Left ventricle myocardium inferior (tissue), 1 donor: ENCODE results near the gene FANCD2. TPM values are rescaled to one million over a fixed set of nuclear protein-coding genes. Genes with fewer than 3 reads are reported as not detected.

Experiments
- DNase-seq: peaks from one replicate; pipeline ENCODE4 v3.0.0-alpha.2; 2020
- H3K27ac ChIP-seq: fragments of 200-600 bp; replicated peaks from 2 replicates; pipeline ENCODE4 v1.8.0; 2021
- H3K27me3 ChIP-seq: fragments of 200-600 bp; 2 replicates; pipeline ENCODE4 v1.8.0; 2021; ENCODE audit warnings: low read depth
- H3K36me3 ChIP-seq: fragments of 200-600 bp; 2 replicates; pipeline ENCODE4 v1.8.0; 2021
- H3K4me1 ChIP-seq: fragments of 200-600 bp; 2 replicates; pipeline ENCODE4 v1.8.0; 2021
- H3K4me3 ChIP-seq: fragments of 200-600 bp; 2 replicates; pipeline ENCODE4 v1.8.0; 2021; ENCODE audit warnings: mild to moderate bottlenecking, moderate library complexity
- H3K9me3 ChIP-seq: fragments of 200-600 bp; replicated peaks from 2 replicates; pipeline ENCODE4 v1.8.0; 2021
- intact Hi-C: fragments of 100-400 bp; cut with micrococcal nuclease; formaldehyde crosslinking; loops from one replicate; pipeline ENCODE4 v1.11.0; 2022
- total RNA-seq: library from RNA; stranded (reverse); fragmentation: NEBNext Ultra II Directional; extraction: Animal tissue kit (Norgen Biotek cat#: 25700); gene quantifications from one replicate; pipeline ENCODE4 v1.2.1, GENCODE V29; 2021
- TF ChIP-seq, protein P1 (sequence below): fragments of 200-600 bp; IDR thresholded peaks from 2 replicates; pipeline ENCODE4 v1.8.0; 2021; ENCODE audit warnings: antibody characterized with exemption, mild to moderate bottlenecking, borderline replicate concordance
- donor health status: DM: no; HTN: yes; CAD: no; lungs with severe emphysema.

The FANCD2 gene
- total RNA-seq, 1 donor from 2014 or later = 0.77 TPM

DNA sequence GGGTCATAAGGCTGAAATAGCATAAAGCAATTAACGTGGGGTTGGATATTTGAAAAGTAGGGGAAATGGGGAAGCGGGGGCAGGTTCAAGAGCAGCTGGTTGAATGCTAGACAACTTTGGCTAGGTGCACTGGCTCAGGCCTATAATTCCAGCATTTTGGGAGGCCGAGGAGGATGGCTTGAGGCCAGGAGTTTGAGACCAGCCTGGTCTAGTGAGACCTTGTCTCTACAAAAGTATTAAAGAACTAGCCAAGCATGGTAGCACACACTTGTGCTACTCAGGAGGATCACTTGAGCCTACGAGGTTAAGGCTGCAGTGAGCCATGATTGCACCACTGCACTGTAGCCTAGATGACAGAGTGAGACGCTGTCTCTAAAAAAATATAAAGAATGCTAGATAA is 6.9 kb upstream of the FANCD2 start:
- no peaks in the 10 kb centered on the region for H3K9me3 ChIP-seq
- TF ChIP-seq, protein P1, sequence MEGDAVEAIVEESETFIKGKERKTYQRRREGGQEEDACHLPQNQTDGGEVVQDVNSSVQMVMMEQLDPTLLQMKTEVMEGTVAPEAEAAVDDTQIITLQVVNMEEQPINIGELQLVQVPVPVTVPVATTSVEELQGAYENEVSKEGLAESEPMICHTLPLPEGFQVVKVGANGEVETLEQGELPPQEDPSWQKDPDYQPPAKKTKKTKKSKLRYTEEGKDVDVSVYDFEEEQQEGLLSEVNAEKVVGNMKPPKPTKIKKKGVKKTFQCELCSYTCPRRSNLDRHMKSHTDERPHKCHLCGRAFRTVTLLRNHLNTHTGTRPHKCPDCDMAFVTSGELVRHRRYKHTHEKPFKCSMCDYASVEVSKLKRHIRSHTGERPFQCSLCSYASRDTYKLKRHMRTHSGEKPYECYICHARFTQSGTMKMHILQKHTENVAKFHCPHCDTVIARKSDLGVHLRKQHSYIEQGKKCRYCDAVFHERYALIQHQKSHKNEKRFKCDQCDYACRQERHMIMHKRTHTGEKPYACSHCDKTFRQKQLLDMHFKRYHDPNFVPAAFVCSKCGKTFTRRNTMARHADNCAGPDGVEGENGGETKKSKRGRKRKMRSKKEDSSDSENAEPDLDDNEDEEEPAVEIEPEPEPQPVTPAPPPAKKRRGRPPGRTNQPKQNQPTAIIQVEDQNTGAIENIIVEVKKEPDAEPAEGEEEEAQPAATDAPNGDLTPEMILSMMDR = no peak
- no peak overlapping the region for H3K27ac ChIP-seq
- peaks cover 59% of the 10 kb centered on the region for H3K36me3 ChIP-seq
- H3K4me1 ChIP-seq = peaks cover 41% of the 10 kb centered on the region
- no peak for DNase-seq
- intact Hi-C loops = no loop called here
- H3K4me3 ChIP-seq = no peak overlapping the region
- H3K27me3 ChIP-seq = no peaks in the 10 kb centered on the region

DNA sequence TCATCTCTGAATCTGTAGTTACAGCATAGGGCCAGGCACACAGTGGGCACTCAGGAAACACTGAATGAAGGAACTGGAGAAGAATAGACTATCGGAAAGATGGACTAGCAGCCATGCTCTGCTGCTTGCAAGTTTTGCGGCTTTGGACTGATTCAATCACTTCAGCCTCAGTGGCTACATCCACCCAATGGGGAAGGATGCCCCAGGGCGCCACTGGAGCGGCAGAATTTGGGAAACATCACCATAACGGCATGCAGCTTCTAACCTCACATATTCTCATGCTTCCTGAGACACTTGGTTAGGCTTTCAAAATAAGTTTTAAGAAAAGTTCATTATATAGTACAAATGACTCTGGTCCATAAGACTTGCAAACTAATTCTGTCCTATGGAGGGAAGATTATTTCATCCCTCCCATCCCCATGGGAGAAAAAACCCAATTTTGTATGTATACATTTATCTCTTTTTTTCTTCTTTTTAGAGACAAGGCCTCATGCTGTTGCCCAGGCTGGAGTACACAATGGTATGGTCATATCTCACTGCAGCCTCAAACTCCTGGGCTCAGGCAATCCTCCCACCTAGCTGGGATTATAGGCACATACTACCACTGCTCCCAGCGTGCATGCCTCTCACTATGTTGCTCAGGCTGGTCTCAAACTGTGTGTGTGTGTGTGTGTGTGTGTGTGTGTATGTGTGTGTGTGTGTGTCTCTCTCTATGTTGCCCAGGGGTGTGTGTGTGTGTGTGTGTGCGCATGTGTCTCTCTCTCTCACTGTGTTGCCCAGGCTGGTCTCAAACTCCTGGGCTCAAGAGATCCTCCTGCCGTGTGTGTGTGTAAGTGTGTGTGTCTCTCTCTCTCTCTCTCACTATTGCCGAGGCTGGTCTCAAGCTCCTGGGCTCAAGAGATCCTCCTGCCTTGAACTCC is 4.1 kb upstream of the FANCD2 start:
- peaks cover 42% of the 10 kb centered on the region for H3K4me1 ChIP-seq
- intact Hi-C loops = no loop called here
- peaks cover 59% of the 10 kb centered on the region for H3K36me3 ChIP-seq
- H3K4me3 ChIP-seq = no peak overlapping the region
- TF ChIP-seq, protein P1 = no peak
- no peak for DNase-seq
- no peaks in the 10 kb centered on the region for H3K9me3 ChIP-seq
- no peak overlapping the region for H3K27ac ChIP-seq
- H3K27me3 ChIP-seq = no peaks in the 10 kb centered on the region

DNA sequence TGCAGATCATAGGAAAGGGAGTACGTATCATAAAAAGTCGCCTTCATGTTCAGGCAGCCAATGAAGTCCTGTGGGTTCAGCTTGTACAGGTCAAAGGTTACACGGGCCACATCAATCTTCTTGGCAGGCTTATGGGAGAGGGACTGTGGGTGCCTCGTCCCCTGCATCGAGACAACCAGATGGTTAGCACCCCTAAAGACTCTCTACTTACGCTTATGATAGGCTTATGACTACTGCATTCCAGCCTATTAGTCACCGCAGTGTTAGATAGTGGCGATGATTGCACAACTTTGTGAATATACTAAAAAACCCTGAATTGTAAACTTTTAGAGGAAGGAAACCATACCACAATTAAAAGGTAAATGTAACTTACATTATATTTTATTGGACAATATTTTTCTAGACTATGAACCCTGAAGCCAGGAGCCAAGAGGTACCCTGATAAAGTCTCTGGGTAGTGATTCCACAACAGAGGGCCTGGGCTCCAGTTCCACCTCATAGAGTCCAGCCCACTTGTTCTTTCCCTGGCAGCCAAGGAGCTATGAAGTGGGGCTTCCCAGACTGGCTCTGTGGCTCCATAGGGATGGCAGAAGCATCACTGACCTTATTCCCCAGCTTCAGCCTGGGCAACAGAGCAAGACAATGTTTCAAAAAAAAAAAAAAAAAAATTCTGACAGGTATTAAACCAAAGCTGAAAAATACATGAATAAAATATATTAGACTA is 2.5 kb upstream of the FANCD2 start:
- TF ChIP-seq, protein P1 = no peak
- Histone ChIP-seq H3K27ac (no peak overlapping the region), H3K4me1 (peaks cover 36% of the 10 kb centered on the region), H3K36me3 (peaks cover 48% of the 10 kb centered on the region), H3K4me3 (no peak overlapping the region), H3K27me3 (no peaks in the 10 kb centered on the region), H3K9me3 (no peaks in the 10 kb centered on the region)
- intact Hi-C loops = no loop called here
- DNase-seq = no peak

DNA sequence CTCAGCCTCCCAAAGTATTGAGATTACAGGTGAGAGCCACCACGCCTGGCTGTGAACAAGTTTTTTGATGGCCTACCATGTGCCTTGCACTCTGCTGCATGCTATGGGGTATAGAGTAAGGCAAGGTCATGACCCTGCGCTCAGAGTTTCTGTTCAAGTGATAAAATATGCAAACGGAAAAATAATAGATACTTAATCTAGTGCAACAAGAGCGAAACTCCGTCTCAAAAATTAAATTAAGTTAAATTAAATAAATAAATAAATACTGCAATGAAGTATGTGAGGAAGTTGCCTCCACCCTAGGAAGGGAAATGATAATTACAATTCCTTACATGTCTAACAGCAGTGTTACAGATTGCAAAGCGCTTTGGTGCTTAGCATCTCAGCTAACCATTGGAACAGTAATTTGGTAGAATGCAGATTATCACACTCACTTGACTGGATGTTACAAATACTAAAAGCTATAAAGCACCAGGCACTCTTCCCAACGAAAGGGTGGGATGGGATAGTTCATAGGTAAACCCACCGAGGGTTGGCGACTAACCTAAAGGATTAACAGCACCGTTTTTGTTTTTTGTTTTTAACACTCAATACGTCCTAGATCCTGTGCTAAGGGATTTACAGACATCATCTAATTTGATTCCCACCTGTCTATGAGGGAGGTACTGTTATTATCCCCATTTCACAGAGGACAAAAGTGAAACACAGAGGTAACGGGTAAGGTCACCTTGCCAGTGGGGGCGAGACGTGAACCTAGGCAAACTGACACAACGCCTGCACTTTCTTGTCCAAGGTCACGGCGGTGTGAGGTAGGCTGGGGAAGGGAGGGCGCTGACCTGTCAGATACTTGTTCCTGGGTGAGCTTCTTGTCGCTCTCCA is 793 bp upstream of the FANCD2 start:
- Histone ChIP-seq H3K27ac (peak overlapping the region; percentile 79), H3K27me3 (no peaks in the 10 kb centered on the region), H3K36me3 (peaks cover 31% of the 10 kb centered on the region), H3K9me3 (no peaks in the 10 kb centered on the region), H3K4me1 (peaks cover 36% of the 10 kb centered on the region), H3K4me3 (peak overlapping the region; percentile 81)
- TF ChIP-seq, protein P1 = no peak
- DNase-seq = no peak
- intact Hi-C loops = no loop called here

DNA sequence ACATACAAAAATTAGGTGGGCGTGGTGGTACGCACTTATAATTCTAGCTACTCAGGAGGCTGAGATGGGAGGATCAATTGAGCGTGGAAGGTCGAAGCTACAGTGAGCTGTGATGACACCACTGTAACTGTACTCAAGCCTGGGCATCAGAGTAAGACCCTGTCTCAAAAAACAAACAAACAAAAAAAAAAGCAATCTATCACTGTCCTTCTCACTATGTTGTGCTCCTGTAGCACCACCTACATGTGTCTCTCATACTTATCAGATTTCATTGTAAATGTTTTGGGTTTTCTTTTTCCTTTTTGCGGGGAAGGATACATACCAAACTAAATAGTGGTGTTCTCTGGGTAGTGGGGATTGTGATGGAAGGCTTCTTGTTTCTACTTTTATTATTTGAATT is 14.8 kb downstream of the FANCD2 start:
- intact Hi-C loops = no loop called here
- Histone ChIP-seq H3K27me3 (no peaks in the 10 kb centered on the region), H3K4me3 (no peak overlapping the region), H3K4me1 (no peaks in the 10 kb centered on the region), H3K27ac (no peak overlapping the region), H3K36me3 (no peaks in the 10 kb centered on the region), H3K9me3 (no peaks in the 10 kb centered on the region)
- TF ChIP-seq, protein P1 = no peak
- DNase-seq = no peak
